Measurements from ENCODE around the gene AP1B1. TPM values are rescaled to one million over a fixed set of nuclear protein-coding genes. Genes with fewer than 3 reads are reported as not detected.
A peak's percentile ranks its signal among the peaks of the same experiment; 100 is the strongest.

The AP1B1 gene
- total and polyA plus RNA-seq, 4 donors, result 17.6 to 63.4 (median 44.0) TPM

GRCh38 chr22:29312218-29313125, 75.9 kb downstream of the AP1B1 start:
- no peak overlapping the region for H3K4me3 ChIP-seq (ENCODE audit: low read depth in 1 of 3, low read length in 3 of 3)
- WGBS, result 94% methylated on average over 25 of the region's 25 CpGs
- no peak overlapping the region for H3K9ac ChIP-seq (ENCODE audit: low read depth in 1 of 2, low read length in 2 of 2)
- no peaks in the 10 kb centered on the region for H3K36me3 ChIP-seq (ENCODE audit: control insufficient read depth in 4 of 4, insufficient read depth in 3 of 4, low read depth in 1 of 4, low read length in 3 of 4)
- no peak overlapping the region for H3K27ac ChIP-seq (ENCODE audit: low read depth in 1 of 2, low read length in 2 of 2)
- DNase-seq (ENCODE audit: low spot score), result no peak
- H3K27me3 ChIP-seq (ENCODE audit: control insufficient read depth in 4 of 4, insufficient read depth in 4 of 4, low read length in 3 of 4), result peaks cover 0 to 4% (median 0%) of the 10 kb centered on the region in 4 donors
- peaks cover 13 to 55% (median 25%) of the 10 kb centered on the region in 4 donors for H3K4me1 ChIP-seq (ENCODE audit: control insufficient read depth in 4 of 4, insufficient read depth in 4 of 4, low read length in 3 of 4)
- TF ChIP-seq NR2F2 (IDR thresholded peaks at IDR 0.05), result no peak
- TF ChIP-seq FOXA1 (IDR thresholded peaks at IDR 0.05), result no peak
- no peak for TF ChIP-seq TAF1 (conservative IDR thresholded peaks at IDR 0.05)
- no peaks in the 10 kb centered on the region for H3K9me3 ChIP-seq (ENCODE audit: control insufficient read depth in 4 of 4, low read length in 3 of 4)

GRCh38 chr22:29311464-29312217, 76.7 kb downstream of the AP1B1 start:
- Histone ChIP-seq H3K36me3 (ENCODE audit: control insufficient read depth in 4 of 4, insufficient read depth in 3 of 4, low read depth in 1 of 4, low read length in 3 of 4) (no peaks in the 10 kb centered on the region), H3K4me1 (ENCODE audit: control insufficient read depth in 4 of 4, insufficient read depth in 4 of 4, low read length in 3 of 4) (peaks cover 14 to 60% (median 28%) of the 10 kb centered on the region in 4 donors), H3K27ac (ENCODE audit: low read depth in 1 of 2, low read length in 2 of 2) (peak overlapping the region; percentile 1 to 50), H3K9ac (ENCODE audit: low read depth in 1 of 2, low read length in 2 of 2) (no peak overlapping the region), H3K27me3 (ENCODE audit: control insufficient read depth in 4 of 4, insufficient read depth in 4 of 4, low read length in 3 of 4) (peaks cover 0 to 4% (median 0%) of the 10 kb centered on the region in 4 donors), H3K9me3 (ENCODE audit: control insufficient read depth in 4 of 4, low read length in 3 of 4) (no peaks in the 10 kb centered on the region), H3K4me3 (ENCODE audit: low read depth in 1 of 3, low read length in 3 of 3) (no peak overlapping the region)
- WGBS, result 77% methylated on average over 50 of the region's 50 CpGs
- no peak for TF ChIP-seq SP1 (IDR thresholded peaks at IDR 0.05)
- no peak for TF ChIP-seq REST (IDR thresholded peaks at IDR 0.05)
- TF ChIP-seq FOXA1 (IDR thresholded peaks at IDR 0.05), result no peak
- TF ChIP-seq EGR1 (IDR thresholded peaks at IDR 0.05; ENCODE audit: low read depth in 2 of 2), result no peak
- TF ChIP-seq HNF4G (IDR thresholded peaks at IDR 0.05), result no peak
- no peak for TF ChIP-seq HNF4A (conservative IDR thresholded peaks at IDR 0.05)
- TF ChIP-seq ZBTB33 (IDR thresholded peaks at IDR 0.05), result no peak
- TF ChIP-seq JUND (IDR thresholded peaks at IDR 0.05), result no peak
- TF ChIP-seq RAD21 (IDR thresholded peaks at IDR 0.05), result no peak
- no peak for TF ChIP-seq GABPA (IDR thresholded peaks at IDR 0.05 in 1 of 2, conservative IDR thresholded peaks at IDR 0.05 in 1 of 2)
- TF ChIP-seq MAX (IDR thresholded peaks at IDR 0.05), result no peak
- TF ChIP-seq YY1 (IDR thresholded peaks at IDR 0.05), result no peak
- TF ChIP-seq RXRA (IDR thresholded peaks at IDR 0.05), result no peak
- no peak for TF ChIP-seq CTCF (IDR thresholded peaks at IDR 0.05; ENCODE audit: low read depth, low read length, missing input control)
- no peak for TF ChIP-seq FOXA2 (IDR thresholded peaks at IDR 0.05)
- TF ChIP-seq TAF1 (conservative IDR thresholded peaks at IDR 0.05), result no peak
- DNase-seq (ENCODE audit: low spot score), result no peak
